ENCODE measurements around the gene EMC8. TPM values are rescaled to one million over a fixed set of nuclear protein-coding genes. Genes with fewer than 3 reads are reported as not detected.

The EMC8 gene
- polyA plus RNA-seq, 1 of the 3 experiments (the other 2 are of a cell fraction): 45.9 TPM

GRCh38 chr16:85838876-85839585 lies 39.7 kb upstream of the EMC8 start:
- no peak overlapping the region for H3K27ac ChIP-seq (ENCODE audit: low read depth in 2 of 2, low read length in 1 of 2)
- WGBS (ENCODE audit: low lambda C conversion rate): 12% methylated on average over 21 of the region's 21 CpGs
- no peaks in the 10 kb centered on the region for H3K9me3 ChIP-seq
- H3K4me1 ChIP-seq (ENCODE audit: control insufficient read depth in 1 of 2, insufficient read depth in 2 of 2, low read depth in 1 of 2, low read length in 1 of 2): no peaks in the 10 kb centered on the region
- H3K79me2 ChIP-seq (ENCODE audit: insufficient read depth): no peaks in the 10 kb centered on the region
- ChIA-PET POLR2A (no interaction called here), CTCF (interaction anchor here (1.0 to 10.0 kb wide), 3 partner anchors 19 to 178 kb away, joined by 3 to 85 read pairs (median 3); no protein-coding TSS in a partner anchor)
- no peak overlapping the region for H3K9ac ChIP-seq
- no peaks in the 10 kb centered on the region for H3K9me2 ChIP-seq
- no peaks in the 10 kb centered on the region for H4K20me1 ChIP-seq (ENCODE audit: insufficient read depth)
- no peak overlapping the region for H3K4me3 ChIP-seq (ENCODE audit: low read depth in 2 of 2, low read length in 1 of 2)
- no peak for DNase-seq
- H3F3A ChIP-seq (replicated peaks; ENCODE audit: insufficient read depth): no peaks in the 10 kb centered on the region
- no peak overlapping the region for H2AFZ ChIP-seq (ENCODE audit: low read depth)
- H3K36me3 ChIP-seq (replicated peaks in 1 of 2; ENCODE audit: control insufficient read depth in 1 of 2, insufficient read depth in 2 of 2, low read length in 1 of 2): no peaks in the 10 kb centered on the region
- peaks cover 94% of the 10 kb centered on the region for H3K27me3 ChIP-seq (ENCODE audit: insufficient read depth)
- H3K4me2 ChIP-seq: no peak overlapping the region
- TF ChIP-seq NRF1 (IDR thresholded peaks at IDR 0.05; ENCODE audit: low read depth, low read length): no peak
- TF ChIP-seq, protein P1, sequence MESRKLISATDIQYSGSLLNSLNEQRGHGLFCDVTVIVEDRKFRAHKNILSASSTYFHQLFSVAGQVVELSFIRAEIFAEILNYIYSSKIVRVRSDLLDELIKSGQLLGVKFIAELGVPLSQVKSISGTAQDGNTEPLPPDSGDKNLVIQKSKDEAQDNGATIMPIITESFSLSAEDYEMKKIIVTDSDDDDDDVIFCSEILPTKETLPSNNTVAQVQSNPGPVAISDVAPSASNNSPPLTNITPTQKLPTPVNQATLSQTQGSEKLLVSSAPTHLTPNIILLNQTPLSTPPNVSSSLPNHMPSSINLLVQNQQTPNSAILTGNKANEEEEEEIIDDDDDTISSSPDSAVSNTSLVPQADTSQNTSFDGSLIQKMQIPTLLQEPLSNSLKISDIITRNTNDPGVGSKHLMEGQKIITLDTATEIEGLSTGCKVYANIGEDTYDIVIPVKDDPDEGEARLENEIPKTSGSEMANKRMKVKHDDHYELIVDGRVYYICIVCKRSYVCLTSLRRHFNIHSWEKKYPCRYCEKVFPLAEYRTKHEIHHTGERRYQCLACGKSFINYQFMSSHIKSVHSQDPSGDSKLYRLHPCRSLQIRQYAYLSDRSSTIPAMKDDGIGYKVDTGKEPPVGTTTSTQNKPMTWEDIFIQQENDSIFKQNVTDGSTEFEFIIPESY (IDR thresholded peaks at IDR 0.05; ENCODE audit: borderline replicate concordance, low read depth): no peak
- no peak for TF ChIP-seq YY1 (IDR thresholded peaks at IDR 0.05; ENCODE audit: low read depth)
- no peak for TF ChIP-seq EP300 (IDR thresholded peaks at IDR 0.05; ENCODE audit: borderline replicate concordance in 1 of 2, low read depth in 1 of 2, low read length in 1 of 2)
- TF ChIP-seq GABPA (IDR thresholded peaks at IDR 0.05; ENCODE audit: low read depth): no peak
- no peak for TF ChIP-seq CHD2 (IDR thresholded peaks at IDR 0.05; ENCODE audit: low read length, partially characterized antibody)
- TF ChIP-seq JUND (IDR thresholded peaks at IDR 0.05): no peak
- TF ChIP-seq RFX5 (IDR thresholded peaks at IDR 0.05; ENCODE audit: low read length): no peak

DNA sequence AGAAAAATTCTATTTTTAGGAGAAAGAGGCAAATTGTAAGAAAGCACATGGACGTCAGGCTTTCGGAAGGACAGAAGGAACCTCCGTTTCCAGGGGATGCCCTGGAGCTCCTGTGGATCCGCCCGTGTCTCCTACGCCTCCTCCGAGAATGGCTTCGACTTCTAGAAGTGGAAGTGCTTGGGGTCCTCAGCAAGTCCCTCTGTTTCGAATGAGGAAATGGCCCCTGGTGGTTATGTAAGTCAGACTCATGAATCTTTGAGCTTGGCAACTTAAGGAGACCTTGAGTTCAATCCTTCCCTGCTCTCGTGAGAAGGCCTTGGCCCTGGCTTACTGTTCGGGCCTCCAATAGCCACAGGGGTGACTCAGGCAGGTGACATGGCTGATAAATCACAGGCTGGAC lies 39.0 kb upstream of the EMC8 start:
- no peaks in the 10 kb centered on the region for H4K20me1 ChIP-seq (ENCODE audit: insufficient read depth)
- H2AFZ ChIP-seq (ENCODE audit: low read depth): no peak overlapping the region
- no peaks in the 10 kb centered on the region for H3F3A ChIP-seq (replicated peaks; ENCODE audit: insufficient read depth)
- peaks cover 90% of the 10 kb centered on the region for H3K27me3 ChIP-seq (ENCODE audit: insufficient read depth)
- no peak overlapping the region for H3K4me2 ChIP-seq
- WGBS (ENCODE audit: low lambda C conversion rate): 10% methylated on average over 11 of the region's 11 CpGs
- H3K9ac ChIP-seq: no peak overlapping the region
- no peak overlapping the region for H3K27ac ChIP-seq (ENCODE audit: low read depth in 2 of 2, low read length in 1 of 2)
- H3K79me2 ChIP-seq (ENCODE audit: insufficient read depth): no peaks in the 10 kb centered on the region
- DNase-seq: no peak
- no peaks in the 10 kb centered on the region for H3K4me1 ChIP-seq (ENCODE audit: control insufficient read depth in 1 of 2, insufficient read depth in 2 of 2, low read depth in 1 of 2, low read length in 1 of 2)
- no peaks in the 10 kb centered on the region for H3K9me2 ChIP-seq
- H3K9me3 ChIP-seq: no peaks in the 10 kb centered on the region
- ChIA-PET POLR2A (no interaction called here), CTCF (interaction anchor here (1.0 to 10.0 kb wide), 2 partner anchors 18 to 179 kb away, joined by 3 to 85 read pairs; no protein-coding TSS in a partner anchor)
- no peak overlapping the region for H3K4me3 ChIP-seq (ENCODE audit: low read depth in 2 of 2, low read length in 1 of 2)
- no peaks in the 10 kb centered on the region for H3K36me3 ChIP-seq (replicated peaks in 1 of 2; ENCODE audit: control insufficient read depth in 1 of 2, insufficient read depth in 2 of 2, low read length in 1 of 2)
- TF ChIP-seq NRF1 (IDR thresholded peaks at IDR 0.05; ENCODE audit: low read depth, low read length): no peak
- no peak for TF ChIP-seq RXRA (IDR thresholded peaks at IDR 0.05; ENCODE audit: borderline replicate concordance, low read depth)
- TF ChIP-seq GABPA (IDR thresholded peaks at IDR 0.05; ENCODE audit: low read depth): no peak
- TF ChIP-seq CHD2 (IDR thresholded peaks at IDR 0.05; ENCODE audit: low read length, partially characterized antibody): no peak
- no peak for TF ChIP-seq RCOR1 (IDR thresholded peaks at IDR 0.05; ENCODE audit: low read length)
- TF ChIP-seq RFX5 (IDR thresholded peaks at IDR 0.05; ENCODE audit: low read length): no peak
- TF ChIP-seq, protein P1 (IDR thresholded peaks at IDR 0.05; ENCODE audit: borderline replicate concordance, low read depth): no peak
- no peak for TF ChIP-seq YY1 (IDR thresholded peaks at IDR 0.05; ENCODE audit: low read depth)
- no peak for TF ChIP-seq FOXM1 (IDR thresholded peaks at IDR 0.05; ENCODE audit: low read depth)
- no peak for TF ChIP-seq NFIC (IDR thresholded peaks at IDR 0.05; ENCODE audit: borderline replicate concordance)
- no peak for TF ChIP-seq MXI1 (IDR thresholded peaks at IDR 0.05; ENCODE audit: low read depth, low read length)
- TF ChIP-seq, protein P2, sequence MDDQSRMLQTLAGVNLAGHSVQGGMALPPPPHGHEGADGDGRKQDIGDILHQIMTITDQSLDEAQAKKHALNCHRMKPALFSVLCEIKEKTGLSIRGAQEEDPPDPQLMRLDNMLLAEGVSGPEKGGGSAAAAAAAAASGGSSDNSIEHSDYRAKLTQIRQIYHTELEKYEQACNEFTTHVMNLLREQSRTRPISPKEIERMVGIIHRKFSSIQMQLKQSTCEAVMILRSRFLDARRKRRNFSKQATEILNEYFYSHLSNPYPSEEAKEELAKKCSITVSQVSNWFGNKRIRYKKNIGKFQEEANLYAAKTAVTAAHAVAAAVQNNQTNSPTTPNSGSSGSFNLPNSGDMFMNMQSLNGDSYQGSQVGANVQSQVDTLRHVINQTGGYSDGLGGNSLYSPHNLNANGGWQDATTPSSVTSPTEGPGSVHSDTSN (IDR thresholded peaks at IDR 0.05): no peak
- no peak for TF ChIP-seq MEF2A (IDR thresholded peaks at IDR 0.05; ENCODE audit: borderline replicate concordance, low read depth)
- no peak for TF ChIP-seq REST (IDR thresholded peaks at IDR 0.05; ENCODE audit: low read depth, low read length)
- no peak for TF ChIP-seq SIN3A (IDR thresholded peaks at IDR 0.05; ENCODE audit: borderline replicate concordance, low read depth, low read length)
- no peak for TF ChIP-seq ELF1 (IDR thresholded peaks at IDR 0.05)
